KMS-11 (cell line): ENCODE data around the gene BYSL.

Source experiments
- H2AFZ ChIP-seq: fragments of 200-600 bp; sonication (generic); 2 replicates; pipeline ENCODE4 v1.6.1; 2016; ENCODE audit warnings: antibody characterized with exemption, mixed run types, low read depth
- H3K27ac ChIP-seq: fragments of 200-600 bp; sonication (generic); 2 replicates; pipeline ENCODE4 v1.6.1; 2016; ENCODE audit warnings: mild to moderate bottlenecking, mixed run types
- H3K27me3 ChIP-seq: fragments of 200-600 bp; sonication (generic); 2 replicates; pipeline ENCODE4 v1.6.1; 2017; ENCODE audit warnings: mild to moderate bottlenecking, low read depth, mixed run types, moderate library complexity; ENCODE audit not compliant: insufficient read depth
- H3K36me3 ChIP-seq: fragments of 200-600 bp; sonication (generic); 2 replicates; pipeline ENCODE4 v1.6.1; 2017; ENCODE audit warnings: mild to moderate bottlenecking, mixed run types; ENCODE audit not compliant: insufficient read depth
- H3K4me1 ChIP-seq: fragments of 200-600 bp; sonication (generic); 2 replicates; pipeline ENCODE4 v1.6.1; 2016; ENCODE audit warnings: mild to moderate bottlenecking, low read depth, mixed run types; ENCODE audit not compliant: poor library complexity, severe bottlenecking
- H3K4me2 ChIP-seq: fragments of 200-600 bp; sonication (generic); 2 replicates; pipeline ENCODE4 v1.7.0; 2016; ENCODE audit warnings: mild to moderate bottlenecking, mixed run types
- H3K4me3 ChIP-seq: fragments of 200-600 bp; sonication (generic); IDR thresholded peaks from 2 replicates; pipeline ENCODE4 v1.6.1; 2017; ENCODE audit warnings: low read depth, low read length, mixed read lengths; ENCODE audit not compliant: insufficient read depth
- H3K79me2 ChIP-seq: fragments of 200-600 bp; sonication (generic); 2 replicates; pipeline ENCODE4 v1.6.1; 2016; ENCODE audit warnings: low read depth, mixed run types; ENCODE audit not compliant: insufficient read depth
- H3K9ac ChIP-seq: fragments of 200-600 bp; sonication (generic); 2 replicates; pipeline ENCODE4 v1.6.1; 2016; ENCODE audit warnings: mild to moderate bottlenecking, mixed run types
- H4K20me1 ChIP-seq: fragments of 200-600 bp; sonication (generic); 2 replicates; pipeline ENCODE4 v1.6.1; 2016; ENCODE audit warnings: mild to moderate bottlenecking, mixed run types; ENCODE audit not compliant: insufficient read depth
- CTCF ChIP-seq: fragments of 200-600 bp; sonication (generic); conservative IDR thresholded peaks from 2 replicates; pipeline ENCODE4 v1.6.1; 2017; ENCODE audit warnings: low read depth, mild to moderate bottlenecking, antibody characterized with exemption, low read length, moderate library complexity, mixed read lengths

The BYSL gene

GRCh38 chr6:41917528-41917927, 3.8 kb upstream of the BYSL start:
- peak overlapping the region; percentile 19; the same call in 1 of the 2 replicates for H3K9ac ChIP-seq
- no peak for TF ChIP-seq CTCF
- peak overlapping the region; percentile 46; the same call in 1 of the 2 replicates for H3K4me2 ChIP-seq
- no peak overlapping the region for H2AFZ ChIP-seq
- peaks cover 30% of the 10 kb centered on the region for H3K79me2 ChIP-seq
- H3K36me3 ChIP-seq, result no peaks in the 10 kb centered on the region
- H3K4me1 ChIP-seq, result peaks cover 30% of the 10 kb centered on the region
- H4K20me1 ChIP-seq, result no peaks in the 10 kb centered on the region
- no peaks in the 10 kb centered on the region for H3K27me3 ChIP-seq
- H3K4me3 ChIP-seq, result no peak overlapping the region
- peak overlapping the region; percentile 72 for H3K27ac ChIP-seq

- Histone ChIP-seq H3K36me3 (no peaks in the 10 kb centered on the region), H3K27ac (peak overlapping the region; percentile 78), H3K4me1 (peaks cover 48% of the 10 kb centered on the region), H3K4me3 (no peak overlapping the region), H3K27me3 (no peaks in the 10 kb centered on the region), H3K4me2 (peak overlapping the region; percentile 95), H3K79me2 (peaks cover 62% of the 10 kb centered on the region), H2AFZ (peak overlapping the region; percentile 93), H4K20me1 (no peaks in the 10 kb centered on the region; the same call in 1 of the 2 replicates), H3K9ac (peak overlapping the region; percentile 99)
- no peak for TF ChIP-seq CTCF
Observed at GRCh38 chr6:41921712-41921998, 356 bp downstream of the BYSL start.

- TF ChIP-seq CTCF, result no peak
- peak overlapping the region; percentile 99 for H3K9ac ChIP-seq
- H4K20me1 ChIP-seq, result no peaks in the 10 kb centered on the region; the same call in 1 of the 2 replicates
- peaks cover 65% of the 10 kb centered on the region for H3K79me2 ChIP-seq
- no peak overlapping the region for H3K4me3 ChIP-seq
- peak overlapping the region; percentile 78 for H3K27ac ChIP-seq
- H2AFZ ChIP-seq, result peak overlapping the region; percentile 93
- H3K36me3 ChIP-seq, result no peaks in the 10 kb centered on the region
- peaks cover 44% of the 10 kb centered on the region for H3K4me1 ChIP-seq
- H3K4me2 ChIP-seq, result peak overlapping the region; percentile 95
- H3K27me3 ChIP-seq, result no peaks in the 10 kb centered on the region
Observed at GRCh38 chr6:41922154-41922553, 855 bp downstream of the BYSL start.

- Histone ChIP-seq H3K36me3 (peaks cover under 1% of the 10 kb centered on the region; the same call in 1 of the 2 replicates), H3K4me1 (peaks cover 20% of the 10 kb centered on the region), H3K4me2 (no peak overlapping the region), H3K79me2 (peaks cover 61% of the 10 kb centered on the region), H3K9ac (no peak overlapping the region), H2AFZ (no peak overlapping the region), H3K4me3 (no peak overlapping the region), H3K27me3 (no peaks in the 10 kb centered on the region), H3K27ac (no peak overlapping the region), H4K20me1 (no peaks in the 10 kb centered on the region; the same call in 1 of the 2 replicates)
- TF ChIP-seq CTCF, result no peak
Observed at GRCh38 chr6:41927253-41927652, 6.0 kb downstream of the BYSL start.

GRCh38 chr6:41929924-41930323, 8.6 kb downstream of the BYSL start:
- H3K27ac ChIP-seq, result no peak overlapping the region
- TF ChIP-seq CTCF, result no peak
- no peak overlapping the region for H3K4me3 ChIP-seq
- H3K79me2 ChIP-seq, result peaks cover 38% of the 10 kb centered on the region
- H4K20me1 ChIP-seq, result no peaks in the 10 kb centered on the region; the same call in 1 of the 2 replicates
- H3K4me2 ChIP-seq, result no peak overlapping the region
- peaks cover 11% of the 10 kb centered on the region for H3K4me1 ChIP-seq
- H3K9ac ChIP-seq, result no peak overlapping the region
- no peaks in the 10 kb centered on the region for H3K27me3 ChIP-seq
- no peak overlapping the region for H2AFZ ChIP-seq
- peaks cover 5% of the 10 kb centered on the region; the same call in 1 of the 2 replicates for H3K36me3 ChIP-seq
